Neutrophil (primary cell): Measurements from ENCODE around the gene TTC21B.

Experiments
- H3K27ac ChIP-seq: fragments of 200-600 bp; sonication (generic); 2 replicates; pipeline ENCODE4 v1.5.1; 2016; ENCODE audit warnings: mild to moderate bottlenecking, moderate library complexity
- H3K27me3 ChIP-seq: fragments of 200-600 bp; sonication (generic); 2 replicates; pipeline ENCODE4 v1.6.0; 2016; ENCODE audit warnings: mild to moderate bottlenecking
- H3K36me3 ChIP-seq: fragments of 200-600 bp; sonication (generic); 2 replicates; pipeline ENCODE4 v1.5.1; 2017
- H3K4me1 ChIP-seq, 2 experiments: fragments of 200-600 bp in 1 of 2; sonication (generic) in 1 of 2; 1 replicate in 1 of 2; 2 replicates in 1 of 2; pipeline versions ENCODE4 v1.5.1 to v1.6.1; 2013 to 2016; ENCODE audit warnings: low read depth in 1 of 2, low read length in 1 of 2, mild to moderate bottlenecking in 1 of 2, moderate library complexity in 1 of 2; ENCODE audit not compliant: control insufficient read depth in 1 of 2, insufficient read depth in 1 of 2
- H3K4me3 ChIP-seq, 2 experiments: fragments of 200-600 bp in 1 of 2; sonication (generic) in 1 of 2; 1 replicate in 1 of 2; 2 replicates in 1 of 2; pipeline ENCODE4 v1.5.1; 2013 to 2016; ENCODE audit warnings: low read depth in 1 of 2, low read length in 1 of 2, mild to moderate bottlenecking in 1 of 2, moderate library complexity in 1 of 2
- H3K9me3 ChIP-seq: fragments of 200-600 bp; sonication (generic); 2 replicates; pipeline ENCODE4 v1.5.1; 2016
- TF ChIP-seq, protein P1 (sequence below): fragments of 200-600 bp; sonication (generic); IDR thresholded peaks from 2 replicates; pipeline ENCODE4 v1.5.1; 2016; ENCODE audit warnings: antibody characterized with exemption

The TTC21B gene

GRCh38 chr2:165825041-165825440, 128.5 kb downstream of the TTC21B start:
- Histone ChIP-seq H3K27ac (no peak overlapping the region), H3K4me1 (no peaks in the 10 kb centered on the region)
- TF ChIP-seq, protein P1, sequence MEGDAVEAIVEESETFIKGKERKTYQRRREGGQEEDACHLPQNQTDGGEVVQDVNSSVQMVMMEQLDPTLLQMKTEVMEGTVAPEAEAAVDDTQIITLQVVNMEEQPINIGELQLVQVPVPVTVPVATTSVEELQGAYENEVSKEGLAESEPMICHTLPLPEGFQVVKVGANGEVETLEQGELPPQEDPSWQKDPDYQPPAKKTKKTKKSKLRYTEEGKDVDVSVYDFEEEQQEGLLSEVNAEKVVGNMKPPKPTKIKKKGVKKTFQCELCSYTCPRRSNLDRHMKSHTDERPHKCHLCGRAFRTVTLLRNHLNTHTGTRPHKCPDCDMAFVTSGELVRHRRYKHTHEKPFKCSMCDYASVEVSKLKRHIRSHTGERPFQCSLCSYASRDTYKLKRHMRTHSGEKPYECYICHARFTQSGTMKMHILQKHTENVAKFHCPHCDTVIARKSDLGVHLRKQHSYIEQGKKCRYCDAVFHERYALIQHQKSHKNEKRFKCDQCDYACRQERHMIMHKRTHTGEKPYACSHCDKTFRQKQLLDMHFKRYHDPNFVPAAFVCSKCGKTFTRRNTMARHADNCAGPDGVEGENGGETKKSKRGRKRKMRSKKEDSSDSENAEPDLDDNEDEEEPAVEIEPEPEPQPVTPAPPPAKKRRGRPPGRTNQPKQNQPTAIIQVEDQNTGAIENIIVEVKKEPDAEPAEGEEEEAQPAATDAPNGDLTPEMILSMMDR = no peak

More at GRCh38 chr2:165825041-165825440, 128.5 kb downstream of the TTC21B start:
- Histone ChIP-seq H3K9me3 (no peaks in the 10 kb centered on the region), H3K36me3 (no peaks in the 10 kb centered on the region), H3K27me3 (no peaks in the 10 kb centered on the region), H3K4me3 (no peak overlapping the region)
